IMR-90 (cell line): Measurements from ENCODE around the gene APLF. TPM values are rescaled to one million over a fixed set of nuclear protein-coding genes. Genes with fewer than 3 reads are reported as not detected.

ENCODE experiments used
- ATAC-seq: fragments of 200-7000 bp; cut with Tn5 transposase; 2 replicates; pipeline ENCODE4 v1.9.1; 2020; ENCODE audit warnings: low read depth, mild to moderate bottlenecking, moderate library complexity
- BruUV-seq: library from RNA; stranded (reverse); fragments of 400-500 nt; replicated peaks from 2 replicates; lab custom pipeline; 2021; lab: Mats Ljungman, UMichigan
- CTCF ChIA-PET: fragments of 300-600 bp; formaldehyde crosslinking; extraction: SDS; loops from one replicate; lab custom pipeline; 2021; ENCODE audit warnings: antibody characterized with exemption; lab: Yijun Ruan, JAX
- POLR2A ChIA-PET: fragments of 300-600 bp; sonication (Branson Sonifier 250); formaldehyde crosslinking; loops from one replicate; lab custom pipeline; 2022; ENCODE audit warnings: antibody characterized with exemption; ENCODE audit not compliant: unreplicated experiment; lab: Charles Lee
- DNase-seq: peaks from one replicate; pipeline ENCODE4 v3.0.0; 2013
- H2AFZ ChIP-seq: replicated peaks from 2 replicates; pipeline ENCODE3; 2013; ENCODE audit warnings: low read length, mild to moderate bottlenecking; ENCODE audit not compliant: poor library complexity
- H2AK5ac ChIP-seq: 2 replicates; pipeline ENCODE4 v1.6.1; 2013; ENCODE audit warnings: low read depth, low read length, inconsistent platforms
- H2AK9ac ChIP-seq: replicated peaks from 2 replicates; pipeline ENCODE3; 2013; ENCODE audit warnings: mild to moderate bottlenecking, low read depth, low read length, moderate library complexity; ENCODE audit not compliant: poor library complexity
- H2BK120ac ChIP-seq: 2 replicates; pipeline ENCODE4 v1.6.1; 2013; ENCODE audit warnings: low read depth, low read length, inconsistent platforms
- H2BK15ac ChIP-seq: 3 replicates; pipeline ENCODE4 v1.6.1; 2013; ENCODE audit warnings: low read depth, low read length, inconsistent platforms
- H2BK20ac ChIP-seq: 2 replicates; pipeline ENCODE4 v1.6.1; 2013; ENCODE audit warnings: low read depth, mild to moderate bottlenecking, inconsistent platforms, low read length, moderate library complexity
- H2BK5ac ChIP-seq: 2 replicates; pipeline ENCODE4 v1.6.1; 2013; ENCODE audit warnings: mild to moderate bottlenecking, low read depth, low read length, inconsistent platforms; ENCODE audit not compliant: poor library complexity, severe bottlenecking
- H3K14ac ChIP-seq: replicated peaks from 2 replicates; pipeline ENCODE4 v1.6.1; 2013; ENCODE audit warnings: low read depth, low read length, inconsistent platforms
- H3K18ac ChIP-seq: 2 replicates; pipeline ENCODE4 v1.6.1; 2013; ENCODE audit warnings: low read depth, low read length, control low read depth
- H3K23ac ChIP-seq: 2 replicates; pipeline ENCODE4 v1.6.1; 2013; ENCODE audit warnings: low read depth, low read length, inconsistent platforms
- H3K27ac ChIP-seq: 2 replicates; pipeline ENCODE4 v1.5.1; 2013; ENCODE audit warnings: mild to moderate bottlenecking, control low read depth, low read length; ENCODE audit not compliant: insufficient read depth
- H3K27me3 ChIP-seq: 2 replicates; pipeline ENCODE4 v1.6.1; 2013; ENCODE audit warnings: low read length; ENCODE audit not compliant: control insufficient read depth, insufficient read depth
- H3K36me3 ChIP-seq: 2 replicates; pipeline ENCODE4 v1.6.1; 2013; ENCODE audit warnings: low read length, mixed read lengths; ENCODE audit not compliant: control insufficient read depth, insufficient read depth
- H3K4ac ChIP-seq: 2 replicates; pipeline ENCODE4 v1.6.1; 2013; ENCODE audit warnings: low read depth, low read length, inconsistent platforms
- H3K4me1 ChIP-seq: 2 replicates; pipeline ENCODE4 v1.6.1; 2013; ENCODE audit warnings: low read length, mixed read lengths; ENCODE audit not compliant: control insufficient read depth, insufficient read depth
- H3K4me2 ChIP-seq: 2 replicates; pipeline ENCODE4 v1.6.1; 2013; ENCODE audit warnings: low read depth, mild to moderate bottlenecking, control low read depth, low read length, moderate library complexity
- H3K4me3 ChIP-seq: 2 replicates; pipeline ENCODE4 v1.5.1; 2013; ENCODE audit warnings: low read depth, mild to moderate bottlenecking, control low read depth, low read length, moderate library complexity; ENCODE audit not compliant: insufficient read depth
- H3K56ac ChIP-seq: 2 replicates; pipeline ENCODE4 v1.6.1; 2013; ENCODE audit warnings: low read length, inconsistent platforms; ENCODE audit not compliant: insufficient read depth; ENCODE audit errors: extremely low read depth
- H3K79me1 ChIP-seq, 2 experiments: 2 replicates each; pipeline ENCODE4 v1.6.1; 2013; ENCODE audit warnings: low read length in 2 of 2, inconsistent platforms in 1 of 2, low read depth in 1 of 2
- H3K9ac ChIP-seq: 2 replicates; pipeline ENCODE4 v1.6.1; 2013; ENCODE audit warnings: low read depth, low read length, control low read depth
- H3K9me1 ChIP-seq: 2 replicates; pipeline ENCODE4 v1.6.1; 2013; ENCODE audit warnings: low read length, inconsistent platforms; ENCODE audit not compliant: insufficient read depth
- H3K9me3 ChIP-seq: 2 replicates; pipeline ENCODE4 v1.6.1; 2013; ENCODE audit warnings: low read length; ENCODE audit not compliant: control insufficient read depth, insufficient read depth
- H4K20me1 ChIP-seq: 2 replicates; pipeline ENCODE4 v1.6.1; 2013; ENCODE audit warnings: low read length, inconsistent platforms; ENCODE audit not compliant: insufficient read depth
- H4K5ac ChIP-seq: 2 replicates; pipeline ENCODE4 v1.6.1; 2013; ENCODE audit warnings: mild to moderate bottlenecking, low read depth, low read length, control low read depth
- H4K8ac ChIP-seq, 2 experiments: 2 replicates each; pipeline ENCODE4 v1.6.1; 2013; ENCODE audit warnings: low read depth in 2 of 2, low read length in 2 of 2, control low read depth in 1 of 2, inconsistent platforms in 1 of 2
- H4K91ac ChIP-seq: 2 replicates; pipeline ENCODE4 v1.6.1; 2013; ENCODE audit warnings: low read depth, low read length, inconsistent platforms; ENCODE audit not compliant: insufficient read depth
- CHD1 ChIP-seq: IDR thresholded peaks from 2 replicates; pipeline ENCODE4 v1.6.1; 2012; ENCODE audit warnings: low read depth, low read length, improper control_type of control experiment
- NFE2L2 ChIP-seq: fragments of 150-350 bp; IDR thresholded peaks from 2 replicates; pipeline ENCODE4 v1.6.1; 2016; ENCODE audit warnings: low read depth, mild to moderate bottlenecking, low read length
- RAD21 ChIP-seq: IDR thresholded peaks from 2 replicates; pipeline ENCODE4 v1.6.1; 2012; ENCODE audit warnings: low read length, improper control_type of control experiment
- RFX5 ChIP-seq: IDR thresholded peaks from 2 replicates; pipeline ENCODE4 v1.8.0; 2012; ENCODE audit warnings: low read depth, mild to moderate bottlenecking, low read length, moderate library complexity
- SMC3 ChIP-seq: fragments of 150-350 bp; IDR thresholded peaks from 2 replicates; pipeline ENCODE4 v1.6.1; 2016; ENCODE audit warnings: low read depth, mild to moderate bottlenecking, antibody characterized with exemption, low read length, moderate library complexity
- USF2 ChIP-seq: fragments of 150-350 bp; IDR thresholded peaks from 2 replicates; pipeline ENCODE4 v1.6.1; 2017; ENCODE audit warnings: mild to moderate bottlenecking, antibody characterized with exemption, low read length, low read depth
- WGBS, 2 experiments: methylation state at CpG; one replicate each; pipeline versions ENCODE4 v1.1.5 to v1.1.7; 2013; ENCODE audit warnings: missing lambda C conversion rate in 2 of 2; ENCODE audit not compliant: insufficient read length in 1 of 2; ENCODE audit errors: extremely low coverage in 2 of 2; 5-methylcytosine and 5-hydroxymethylcytosine counted together
- dilution Hi-C: fragments of 300-500 bp; cut with HindIII; formaldehyde crosslinking; loops from one replicate; pipeline ENCODE4 v1.14.3; 2018; ENCODE audit warnings: low sequenced_read_pairs; ENCODE audit not compliant: unreplicated experiment
- in situ Hi-C: fragments of 300-500 bp; cut with MboI; formaldehyde crosslinking; loops from 3 replicates; pipeline ENCODE4 v1.14.3; 2019; ENCODE audit warnings: low sequenced_read_pairs, inconsistent platforms, mixed read lengths
- intact Hi-C: fragments of 100-400 bp; cut with micrococcal nuclease; formaldehyde crosslinking; loops from 2 replicates; pipeline ENCODE4 v1.10.0; 2022
- polyA plus RNA-seq, 3 experiments: library from polyadenylated mRNA; depleted of rRNA; stranded (reverse); fragments of >200 nt; gene quantifications; 2 replicates each; pipeline ENCODE4 v1.2.3, GENCODE V29; 2012; ENCODE audit warnings: low replicate concordance in 1 of 3
- total RNA-seq: library from RNA; depleted of rRNA; stranded (reverse); fragments of >200 nt; gene quantifications from 2 replicates; pipeline ENCODE4 v1.2.3, GENCODE V29; 2012

Gene APLF
- total and polyA plus RNA-seq, 2 of the 4 experiments (the other 2 are of a cell fraction) = 1.5 to 2.3 TPM

- Histone ChIP-seq H3K4me1 (no peaks in the 10 kb centered on the region), H3K9ac (no peak overlapping the region), H3K79me1 (no peaks in the 10 kb centered on the region; a peak in 1 of 4 replicates), H2BK120ac (no peak overlapping the region), H3K56ac (no peak overlapping the region), H3K4me3 (no peak overlapping the region), H2BK5ac (no peak overlapping the region), H3K9me3 (no peaks in the 10 kb centered on the region), H4K5ac (no peak overlapping the region), H3K4me2 (no peak overlapping the region), H4K8ac (no peak overlapping the region), H2AK5ac (no peak overlapping the region), H3K9me1 (no peaks in the 10 kb centered on the region), H3K23ac (no peak overlapping the region), H2AK9ac (no peak overlapping the region), H4K91ac (no peak overlapping the region), H4K20me1 (peaks cover 3% of the 10 kb centered on the region; the same call in 1 of the 2 replicates), H3K27ac (no peak overlapping the region), H3K27me3 (no peaks in the 10 kb centered on the region), H3K36me3 (no peaks in the 10 kb centered on the region), H3K18ac (no peak overlapping the region), H3K14ac (no peak overlapping the region), H2BK20ac (no peak overlapping the region), H2AFZ (no peak overlapping the region), H3K4ac (no peak overlapping the region), H2BK15ac (no peak overlapping the region)
- WGBS, 2 experiments = no CpG with 5 or more reads among the region's 1 CpG
- dilution Hi-C loops (no loop called here), in situ Hi-C loops (loop anchor here (25.0 kb wide), 1 partner anchor 111 kb away; no protein-coding TSS in a partner anchor), intact Hi-C loops (no loop called here)
- TF ChIP-seq NFE2L2 (no peak), SMC3 (no peak), RAD21 (no peak), USF2 (no peak), RFX5 (no peak), CHD1 (no peak)
- ATAC-seq (no peak), DNase-seq (no peak)
- CTCF ChIA-PET = no interaction called here
- POLR2A ChIA-PET = no interaction called here
- BruUV-seq = no TSS peak
Observed at GRCh38 chr2:68476454-68476853, 9.1 kb downstream of the APLF start.
